GM18909 (cell line): ENCODE results near the gene CCDC158.
"Not testable (repeated sequence)": the region's sequence is repeated elsewhere in the genome, so short reads cannot be mapped to it uniquely, and the experiment has no call there.

ENCODE experiments used
- ATAC-seq: cut with Tn5 transposase; IDR thresholded peaks from one replicate; pipeline ENCODE4 v1.9.1; 2021; ENCODE audit warnings: mild to moderate bottlenecking; ENCODE audit not compliant: unreplicated experiment, poor library complexity

Gene CCDC158

GRCh38 chr4:76374798-76375197 is 46.1 kb downstream of the CCDC158 start:
- no peak for ATAC-seq

- ATAC-seq, result no peak
Measured at GRCh38 chr4:76373919-76374552, 46.9 kb downstream of the CCDC158 start.

DNA sequence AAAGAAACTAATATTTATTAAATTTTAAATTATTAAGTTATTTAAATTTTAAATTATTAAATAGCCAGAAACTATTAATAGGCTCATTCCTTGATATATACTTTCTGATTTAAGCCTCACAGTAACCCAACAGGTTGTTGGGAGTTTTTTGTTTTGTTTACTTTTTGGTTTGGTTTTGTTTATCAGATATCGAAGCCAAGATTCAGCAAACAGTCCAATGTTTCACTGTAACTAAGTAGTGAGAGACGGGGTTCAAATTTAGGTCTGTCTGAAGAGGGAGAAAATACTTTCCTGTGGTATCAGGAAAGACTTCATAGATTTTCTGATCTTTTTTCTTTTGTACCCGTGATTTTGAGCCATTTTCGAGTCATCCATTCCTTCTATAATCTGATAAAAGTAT is 54.2 kb downstream of the CCDC158 start:
- ATAC-seq, result no peak

GRCh38 chr4:76365636-76366035 is 55.3 kb downstream of the CCDC158 start:
- no peak for ATAC-seq

DNA sequence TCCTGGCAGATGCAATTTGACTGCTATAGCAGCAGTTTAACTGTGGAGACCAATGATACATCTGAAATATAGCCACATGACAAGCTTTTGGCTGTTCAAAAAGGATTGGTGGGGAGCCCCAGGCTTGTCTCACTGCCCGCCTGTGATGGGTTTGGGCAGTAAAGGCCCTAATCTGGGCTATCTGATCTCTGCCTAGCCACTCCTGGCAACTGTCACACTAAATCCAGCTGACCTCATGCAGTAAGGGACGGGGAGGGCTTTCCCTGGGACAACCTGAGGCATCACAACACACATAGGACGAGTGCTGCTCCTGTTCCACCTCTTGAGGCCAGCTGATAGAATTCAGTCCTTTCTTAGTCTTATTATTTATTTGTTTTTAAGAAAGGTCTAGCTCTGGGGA is 56.2 kb downstream of the CCDC158 start:
- ATAC-seq, result no peak

DNA sequence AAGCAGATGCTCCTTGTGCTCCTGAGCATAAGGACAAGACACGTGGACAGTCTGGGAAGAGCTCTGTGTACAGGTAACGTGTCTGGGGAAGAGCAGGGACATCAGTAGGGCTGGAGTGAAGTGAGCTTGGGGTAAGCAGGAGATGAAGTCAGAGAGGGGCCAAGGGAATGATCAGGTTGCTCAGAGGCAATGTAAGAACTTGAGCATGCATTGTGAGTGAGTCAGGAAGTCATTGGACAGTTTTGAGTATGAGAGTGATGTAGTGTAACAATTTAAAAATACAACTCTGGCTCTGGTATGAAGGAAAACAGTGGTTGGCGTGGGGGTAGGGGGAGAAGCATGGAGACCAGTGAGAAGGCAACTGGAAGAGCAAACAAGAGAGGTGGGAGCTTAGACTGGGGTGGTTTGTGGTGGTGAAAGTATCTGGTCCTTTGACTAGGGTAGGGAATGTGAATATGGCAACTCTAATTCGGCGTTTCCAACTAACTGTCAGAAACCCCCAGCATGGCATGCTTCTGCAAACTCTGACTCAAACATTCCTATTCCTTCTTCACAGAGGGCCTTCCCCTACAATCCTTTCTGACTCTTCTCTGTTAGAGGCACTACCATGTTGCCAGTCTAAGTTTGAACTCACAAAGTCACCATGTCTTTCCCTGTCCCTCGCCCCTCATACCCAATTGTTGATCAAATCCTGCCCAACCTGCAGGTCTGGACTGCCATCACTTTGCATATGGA is 57.2 kb downstream of the CCDC158 start:
- no peak for ATAC-seq

DNA sequence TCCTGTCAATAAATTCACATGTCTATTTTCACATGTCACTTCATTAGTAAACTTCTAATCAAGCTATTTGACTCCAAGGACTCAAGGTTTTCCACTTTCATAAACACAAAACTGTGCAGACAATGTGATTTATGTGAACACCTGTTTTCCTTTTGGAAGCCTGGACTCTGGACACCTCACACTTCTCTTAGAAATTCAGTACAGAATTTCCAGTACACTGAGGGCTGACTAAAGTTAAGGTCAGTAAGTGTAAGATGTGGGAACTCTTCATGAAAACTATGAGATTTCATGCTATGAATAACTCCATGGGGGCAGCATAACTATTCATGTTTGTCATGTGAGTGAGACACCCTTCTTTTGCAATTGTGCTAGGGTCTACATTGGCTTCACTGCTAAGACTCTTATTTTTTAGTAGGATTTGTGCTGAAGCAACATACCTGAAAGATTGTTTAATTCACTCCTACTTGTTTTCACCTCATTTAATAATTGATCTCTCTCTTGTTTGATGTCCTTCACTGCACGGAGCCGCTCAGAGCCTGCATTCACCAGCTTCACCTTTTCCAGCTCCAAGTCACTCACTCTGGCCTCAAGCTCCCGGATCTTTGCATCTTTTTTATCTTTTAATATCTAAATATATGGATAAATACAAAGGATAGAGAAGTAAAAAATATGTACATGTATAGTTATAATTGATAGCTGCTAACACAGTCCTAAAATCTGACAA is 59.1 kb downstream of the CCDC158 start:
- ATAC-seq, result no peak

DNA sequence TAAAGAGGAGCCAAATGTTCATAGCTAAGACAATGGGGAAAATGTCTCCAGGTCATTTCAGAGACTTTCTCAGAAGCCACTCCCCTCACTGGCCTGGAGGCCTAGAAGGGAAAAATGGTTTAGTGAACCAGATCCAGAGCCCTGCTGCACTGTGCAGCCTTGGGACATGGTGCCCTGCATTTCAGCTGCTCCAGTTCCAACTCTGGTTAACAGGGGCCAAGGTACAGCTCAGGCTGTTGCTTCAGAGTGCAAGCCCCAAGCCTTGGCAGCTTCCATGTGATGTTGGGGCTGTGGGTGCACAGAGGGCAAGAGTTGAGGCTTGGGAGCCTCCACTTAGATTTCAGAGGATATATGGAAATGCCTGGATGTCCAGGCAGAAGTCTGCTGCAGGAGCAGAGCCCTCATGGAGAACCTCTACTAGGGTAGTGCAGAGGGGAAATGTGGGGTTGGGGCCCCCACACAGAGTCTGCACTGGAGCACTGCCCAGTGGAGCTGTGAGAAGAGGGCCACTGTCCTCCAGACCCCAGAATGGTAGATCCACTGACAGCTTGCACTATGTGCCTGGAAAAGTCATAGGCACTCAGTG is 61.0 kb downstream of the CCDC158 start:
- ATAC-seq, result not testable (repeated sequence)

DNA sequence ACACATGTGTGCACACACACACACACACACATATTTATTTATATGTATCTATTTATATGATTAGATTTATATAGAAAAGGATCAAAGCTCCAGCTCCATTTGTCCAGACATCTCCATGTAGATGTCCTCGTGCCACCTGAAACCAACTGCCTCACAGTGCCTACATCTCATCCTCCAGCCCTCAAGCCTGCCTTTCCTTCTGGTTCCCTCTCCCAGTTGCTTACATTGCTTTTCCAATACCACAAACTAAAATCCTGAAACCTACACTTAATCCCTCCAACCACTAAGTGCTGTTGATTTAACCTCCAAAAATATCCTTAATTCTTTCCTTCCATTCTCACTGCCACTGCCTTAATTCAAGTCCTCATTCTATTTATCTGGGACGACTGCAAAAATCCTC is 63.0 kb downstream of the CCDC158 start:
- ATAC-seq, result no peak

- no peak for ATAC-seq
Measured at GRCh38 chr4:76354517-76355473, 66.1 kb downstream of the CCDC158 start.

GRCh38 chr4:76342803-76343202 is 78.1 kb downstream of the CCDC158 start:
- no peak for ATAC-seq

- no peak for ATAC-seq
Measured at GRCh38 chr4:76342191-76342590, 78.8 kb downstream of the CCDC158 start.

DNA sequence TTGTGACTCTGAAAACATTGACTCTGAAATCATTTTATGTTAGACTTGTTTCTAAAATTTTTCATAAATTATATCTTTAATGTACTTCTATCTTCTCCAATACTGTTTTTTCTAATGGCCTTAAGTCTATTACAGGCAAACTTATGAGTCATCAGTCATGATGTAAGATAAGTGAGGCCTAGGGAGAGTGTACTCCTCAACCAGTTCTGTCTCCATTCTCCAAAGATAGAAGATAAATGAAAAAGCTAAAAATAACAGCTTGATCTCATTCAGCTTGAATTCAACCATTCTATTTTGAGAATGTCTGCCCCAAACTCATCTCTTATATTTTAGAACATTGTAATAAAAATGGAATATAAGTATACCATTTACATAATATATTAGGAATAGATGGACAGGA is 79.9 kb downstream of the CCDC158 start:
- no peak for ATAC-seq

DNA sequence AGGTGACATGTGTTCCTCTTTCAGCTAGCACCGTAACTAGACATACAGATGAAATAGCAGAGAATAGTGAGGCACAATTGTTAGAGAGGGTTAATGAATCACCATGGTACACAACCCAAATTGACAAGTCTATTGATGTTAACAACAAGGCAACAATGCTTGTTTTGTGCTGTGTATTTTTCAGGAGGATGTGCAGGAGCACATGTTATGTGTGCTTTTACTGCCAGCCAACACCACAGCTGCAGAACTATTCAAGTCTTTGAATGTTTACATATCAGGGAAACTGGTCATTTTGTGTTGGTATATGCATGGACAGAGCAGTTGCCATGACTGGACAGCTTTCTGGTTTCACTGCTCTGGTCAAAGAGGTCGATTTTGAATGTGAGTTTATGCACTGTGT is 81.6 kb downstream of the CCDC158 start:
- ATAC-seq, result no peak

DNA sequence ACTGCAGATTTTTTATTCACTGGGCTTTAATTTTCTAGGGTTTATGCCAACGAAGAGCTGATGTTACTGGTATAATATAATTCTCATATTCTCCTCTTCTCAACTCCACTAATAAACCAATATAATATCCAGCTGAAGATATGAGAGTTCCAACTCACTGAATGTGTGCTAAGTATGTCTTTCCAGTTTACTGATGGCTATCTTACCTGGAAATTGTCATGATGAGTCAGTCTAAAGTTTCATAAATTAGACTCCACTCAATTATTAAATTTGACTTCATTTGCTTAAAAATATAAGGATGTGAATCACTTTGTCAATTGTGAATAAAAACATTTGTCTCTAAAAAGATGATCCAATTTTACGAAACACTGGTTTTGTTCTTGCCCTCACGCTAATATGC is 86.1 kb downstream of the CCDC158 start:
- ATAC-seq, result no peak

DNA sequence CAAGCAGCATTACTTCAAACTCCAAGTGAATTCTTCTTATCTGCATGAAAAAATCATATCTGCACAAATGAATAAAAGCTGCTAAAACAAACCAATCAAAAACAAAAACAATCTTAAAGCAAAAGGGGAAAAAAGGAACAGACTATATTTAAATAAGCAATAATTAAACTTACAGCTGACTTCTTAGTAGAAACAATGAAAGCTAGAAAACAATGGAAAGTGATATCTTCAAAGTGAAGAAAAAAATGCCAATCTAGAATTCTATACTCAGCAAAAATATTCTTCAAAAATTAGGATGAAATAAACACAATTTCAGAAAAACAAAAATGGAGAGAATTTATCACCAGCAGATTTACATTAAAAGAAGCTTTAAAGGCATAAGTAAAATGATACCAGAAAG is 94.4 kb downstream of the CCDC158 start:
- no peak for ATAC-seq

GRCh38 chr4:76325072-76325471 is 95.9 kb downstream of the CCDC158 start:
- ATAC-seq, result no peak

GRCh38 chr4:76322236-76322635 is 98.7 kb downstream of the CCDC158 start:
- no peak for ATAC-seq

GRCh38 chr4:76316131-76316530 is 104.8 kb downstream of the CCDC158 start:
- no peak for ATAC-seq
